ELF-1 (cell line): ENCODE results near the gene TGFBR3L.
"Not testable (repeated sequence)": the region's sequence is repeated elsewhere in the genome, so short reads cannot be mapped to it uniquely, and the experiment has no call there.

ENCODE experiments used
- DNase-seq: peaks from one replicate; pipeline ENCODE4 v3.0.0-alpha.2; 2016; ENCODE audit warnings: low read depth, low spot score

The TGFBR3L gene

DNA sequence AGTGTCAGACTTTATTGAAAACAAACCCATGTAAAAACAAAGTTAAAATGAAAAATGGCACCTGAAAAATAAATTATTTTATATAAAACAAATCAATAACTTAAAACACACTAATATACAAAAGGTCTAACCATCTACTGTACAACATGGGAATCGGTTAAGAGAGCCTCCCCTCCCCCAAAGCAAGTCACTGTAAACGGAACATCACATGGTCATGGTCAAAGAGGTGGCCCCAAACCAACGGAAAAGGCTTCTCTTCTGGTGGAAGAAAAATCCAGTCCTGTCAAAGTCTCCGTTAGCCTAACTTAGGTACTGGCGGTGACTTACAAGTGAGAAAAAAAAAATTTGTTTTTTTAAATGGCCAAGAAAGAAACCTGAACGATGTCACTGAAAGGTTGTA is 44.6 kb downstream of the TGFBR3L start:
- DNase-seq: no peak

DNA sequence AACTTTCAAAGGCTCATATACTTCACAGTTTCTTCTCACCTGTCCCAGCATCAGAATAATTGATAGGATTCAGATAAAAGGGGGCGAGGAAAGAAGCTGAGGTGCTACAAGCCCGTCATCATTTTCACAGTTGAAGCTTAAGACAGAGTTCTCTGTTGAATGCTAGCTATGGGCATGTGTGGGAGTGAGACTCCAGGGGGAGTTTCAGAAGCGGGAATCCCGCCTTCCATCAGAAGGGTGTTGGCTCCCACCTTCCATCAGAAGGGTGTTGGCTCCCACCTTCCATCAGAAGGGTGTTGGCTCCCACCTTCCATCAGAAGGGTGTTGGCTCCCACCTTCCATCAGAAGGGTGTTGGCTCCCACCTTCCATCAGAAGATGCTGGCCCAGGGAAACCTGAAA is 46.5 kb downstream of the TGFBR3L start:
- DNase-seq: not testable (repeated sequence)

DNA sequence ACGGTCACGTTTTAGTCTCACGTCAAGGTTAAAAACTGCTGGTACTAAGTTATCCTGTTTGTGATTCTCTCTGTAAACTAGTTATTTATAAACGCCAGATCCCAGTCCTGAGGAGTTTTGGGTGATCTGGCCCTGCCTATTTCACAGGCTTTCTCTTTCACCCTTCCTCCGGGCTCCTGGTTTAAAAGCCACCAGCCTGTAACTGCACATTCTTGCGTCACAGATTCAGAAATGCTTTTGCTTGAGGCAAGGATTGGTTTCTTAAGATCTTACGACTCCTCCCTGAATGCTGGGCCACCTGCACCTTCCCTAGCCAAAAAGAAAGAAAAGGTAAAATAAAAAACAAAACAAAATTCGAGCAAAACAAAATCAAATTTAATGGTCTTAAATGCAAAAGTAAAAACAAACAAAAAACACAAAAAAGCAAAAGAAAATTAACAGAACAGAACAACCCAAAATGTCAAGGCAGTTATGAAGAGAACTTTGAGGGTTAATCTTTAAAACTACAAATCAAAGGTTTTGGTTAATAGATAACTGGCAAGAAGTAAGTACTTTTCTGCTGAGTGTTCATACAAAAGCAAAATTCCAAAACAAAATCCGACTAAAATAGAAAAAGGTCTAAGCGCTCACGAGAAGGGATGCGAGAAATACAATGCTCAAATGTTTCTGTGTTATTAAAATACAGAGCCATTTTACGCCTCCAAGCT is 47.4 kb downstream of the TGFBR3L start:
- DNase-seq: no peak

DNA sequence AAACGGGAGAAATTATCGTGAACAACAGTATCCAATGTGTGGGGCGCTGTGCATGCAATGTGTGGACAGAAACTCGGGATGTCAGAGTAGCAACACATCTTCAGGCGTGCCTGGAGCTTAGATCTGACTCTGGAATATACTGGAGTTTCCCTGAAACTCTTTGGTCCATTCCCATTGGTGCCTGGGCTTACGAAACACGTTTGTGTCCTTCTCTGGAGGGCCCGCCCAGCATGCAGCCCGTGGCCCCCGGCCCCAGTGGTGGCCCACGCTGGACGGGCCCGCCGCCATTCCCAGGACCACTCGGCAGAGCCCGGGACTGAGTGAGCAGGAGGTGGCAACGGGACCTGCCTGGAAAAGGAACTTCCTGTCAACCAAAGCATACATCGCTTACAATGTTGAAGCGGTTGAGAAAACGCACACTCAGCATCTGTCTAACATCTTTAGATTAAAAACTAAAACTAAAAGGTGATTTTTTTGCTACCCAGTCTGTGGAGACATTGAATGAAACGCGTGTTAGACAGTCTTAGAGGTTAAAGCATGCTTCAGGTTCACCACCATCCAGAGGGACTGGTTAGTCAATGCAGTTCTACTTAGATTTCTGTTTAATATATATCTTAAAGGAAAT is 48.1 kb downstream of the TGFBR3L start:
- DNase-seq: no peak

DNA sequence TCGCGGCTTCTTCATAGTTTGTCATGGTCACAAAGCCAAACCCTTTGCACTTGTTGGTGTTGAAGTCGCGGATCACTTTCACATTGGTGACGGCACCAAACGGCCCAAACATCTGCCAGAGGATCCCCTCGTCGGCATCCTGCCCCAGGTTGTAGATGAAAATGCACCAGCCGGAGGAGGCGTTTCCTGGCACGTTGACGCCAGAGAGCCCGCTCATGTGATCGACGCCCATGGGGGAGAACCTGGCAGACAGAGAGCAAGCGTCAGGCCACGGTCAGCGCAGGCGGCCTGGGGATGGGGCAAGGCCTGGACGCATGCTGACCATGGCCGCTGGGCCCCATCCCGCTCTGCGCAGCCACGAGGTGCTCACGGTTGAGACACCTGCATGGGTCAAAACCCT is 48.9 kb downstream of the TGFBR3L start:
- no peak for DNase-seq

DNA sequence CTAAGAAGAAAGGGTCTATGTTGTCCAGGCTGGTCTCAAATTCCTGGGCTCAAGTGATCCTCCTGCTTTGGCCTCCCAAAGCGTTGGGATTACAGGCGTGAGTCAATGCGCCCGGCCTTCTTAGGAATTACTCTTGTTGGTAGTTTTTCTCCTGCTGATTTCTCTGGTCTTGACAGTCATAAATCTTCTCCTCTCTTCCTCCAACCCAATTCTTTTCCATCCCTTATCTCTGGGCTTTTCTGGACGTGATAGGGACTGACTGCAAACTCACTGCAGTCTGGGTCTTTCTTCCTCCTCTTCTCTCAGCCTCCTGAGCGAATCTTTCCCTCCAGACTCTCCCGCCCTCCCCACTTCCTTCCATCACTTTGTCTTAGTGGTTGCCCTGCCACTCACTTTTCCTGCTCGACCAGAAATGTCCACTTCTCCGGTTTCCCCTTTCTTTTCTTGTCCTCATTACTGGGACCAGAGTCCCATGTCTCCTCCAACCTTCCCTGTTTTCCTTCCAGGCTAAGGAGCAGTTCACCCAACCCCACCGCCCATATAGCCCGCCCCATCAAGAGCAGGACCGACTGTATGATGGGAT is 50.7 kb downstream of the TGFBR3L start:
- DNase-seq: peak; percentile 51

DNA sequence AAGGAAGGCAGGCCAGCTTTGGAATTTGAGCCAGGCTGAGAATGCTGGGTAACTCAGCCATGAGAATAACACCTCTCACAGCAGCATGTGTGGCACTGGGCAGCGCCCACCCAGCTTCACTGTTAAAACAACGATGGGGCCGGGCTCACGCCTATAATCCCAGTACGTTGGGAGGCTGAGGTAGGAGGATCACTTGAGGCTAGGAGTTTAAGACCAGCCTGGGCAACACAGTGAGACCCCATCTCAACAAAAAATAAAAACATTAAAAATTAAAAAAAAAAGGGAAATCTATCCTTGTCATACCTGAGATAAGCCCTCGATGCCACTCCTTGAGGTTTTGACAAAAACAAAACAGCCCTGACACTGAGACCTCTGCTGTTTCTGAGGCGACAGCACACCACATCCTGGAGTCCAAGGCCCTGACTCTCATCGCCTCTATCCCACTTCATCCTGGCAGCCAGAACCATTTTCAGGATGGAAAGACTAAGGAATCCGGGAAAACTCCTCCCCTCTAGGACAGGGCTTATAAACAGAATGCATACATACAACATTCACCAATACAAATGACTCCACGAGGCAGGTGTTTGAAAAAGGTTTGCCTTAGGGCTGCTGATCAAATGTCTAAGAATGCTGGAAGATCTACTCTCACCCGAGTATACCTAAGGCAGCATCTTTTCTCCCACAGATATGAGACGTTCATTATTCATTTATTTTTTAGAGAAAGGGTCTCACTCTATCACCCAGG is 51.5 kb downstream of the TGFBR3L start:
- DNase-seq: no peak

DNA sequence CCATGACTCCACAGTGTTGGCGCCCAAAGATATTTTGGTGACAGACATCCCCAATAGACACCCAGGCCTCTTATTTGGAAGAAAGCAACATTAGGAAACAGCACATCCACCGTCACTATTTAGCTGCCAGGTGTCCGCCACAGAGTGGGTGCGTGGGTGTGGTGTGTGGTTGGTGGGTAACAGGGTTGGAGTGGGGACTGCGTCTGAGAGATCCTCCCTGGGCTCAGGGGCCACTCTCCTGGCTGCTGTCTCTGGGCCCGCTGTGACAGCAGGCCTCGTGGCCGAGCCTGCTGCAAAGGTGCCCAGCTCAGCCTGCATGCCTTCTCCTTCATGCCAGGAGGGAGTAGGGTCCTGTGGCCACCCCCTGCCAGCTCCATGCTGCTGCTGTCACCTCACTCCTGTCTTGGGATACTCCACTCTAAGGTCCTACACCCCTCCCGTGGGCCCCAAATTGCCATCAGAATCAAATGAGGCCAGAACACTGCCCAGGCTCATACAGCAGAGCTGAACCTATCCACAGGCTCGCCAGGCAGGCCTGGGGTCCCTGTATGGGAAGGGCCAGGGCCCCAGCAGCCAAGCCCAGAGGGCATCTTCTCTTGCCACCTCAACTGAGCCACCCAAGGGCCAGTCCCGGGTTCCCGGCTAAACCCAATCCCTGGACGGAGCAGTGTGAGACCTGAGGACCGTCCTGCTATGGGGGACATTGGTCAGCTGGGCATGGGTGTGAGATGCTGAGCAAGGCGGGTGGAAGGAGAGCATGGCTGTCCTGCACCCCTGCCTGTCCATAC is 53.6 kb downstream of the TGFBR3L start:
- no peak for DNase-seq
